ACC112 (cell line): ENCODE measurements around the gene CA9.
A peak's percentile ranks its signal among the peaks of the same experiment; 100 is the strongest.

Experiments used
- H2AFZ ChIP-seq: fragments of 200-600 bp; sonication (generic); one replicate; pipeline ENCODE4 v1.6.0; 2017; ENCODE audit warnings: antibody characterized with exemption, low read length; ENCODE audit not compliant: unreplicated experiment
- H3K27ac ChIP-seq: fragments of 200-600 bp; sonication (generic); 2 replicates; pipeline ENCODE4 v1.5.1; 2014; ENCODE audit warnings: low read depth, mild to moderate bottlenecking, antibody characterized with exemption, low read length, moderate library complexity
- H3K27me3 ChIP-seq: fragments of 200-600 bp; sonication (generic); 2 replicates; pipeline ENCODE4 v1.6.1; 2014; ENCODE audit warnings: mild to moderate bottlenecking, antibody characterized with exemption, low read length, moderate library complexity, mixed read lengths; ENCODE audit not compliant: insufficient read depth
- H3K36me3 ChIP-seq: fragments of 200-600 bp; sonication (generic); 2 replicates; pipeline ENCODE4 v1.6.1; 2016; ENCODE audit warnings: mild to moderate bottlenecking, antibody characterized with exemption, low read length, moderate library complexity, mixed read lengths; ENCODE audit not compliant: insufficient read depth
- H3K4me1 ChIP-seq: fragments of 200-600 bp; sonication (generic); one replicate; pipeline ENCODE4 v1.6.1; 2016; ENCODE audit warnings: low read length, mixed read lengths; ENCODE audit not compliant: insufficient read depth, unreplicated experiment, control insufficient read depth
- H3K4me3 ChIP-seq: fragments of 200-600 bp; sonication (generic); 2 replicates; pipeline ENCODE4 v1.5.1; 2014; ENCODE audit warnings: mild to moderate bottlenecking, low read depth, low read length
- H3K79me2 ChIP-seq: fragments of 200-600 bp; sonication (generic); one replicate; pipeline ENCODE4 v1.6.0; 2016; ENCODE audit warnings: low read length; ENCODE audit not compliant: control insufficient read depth, unreplicated experiment, insufficient read depth

CA9 gene

DNA sequence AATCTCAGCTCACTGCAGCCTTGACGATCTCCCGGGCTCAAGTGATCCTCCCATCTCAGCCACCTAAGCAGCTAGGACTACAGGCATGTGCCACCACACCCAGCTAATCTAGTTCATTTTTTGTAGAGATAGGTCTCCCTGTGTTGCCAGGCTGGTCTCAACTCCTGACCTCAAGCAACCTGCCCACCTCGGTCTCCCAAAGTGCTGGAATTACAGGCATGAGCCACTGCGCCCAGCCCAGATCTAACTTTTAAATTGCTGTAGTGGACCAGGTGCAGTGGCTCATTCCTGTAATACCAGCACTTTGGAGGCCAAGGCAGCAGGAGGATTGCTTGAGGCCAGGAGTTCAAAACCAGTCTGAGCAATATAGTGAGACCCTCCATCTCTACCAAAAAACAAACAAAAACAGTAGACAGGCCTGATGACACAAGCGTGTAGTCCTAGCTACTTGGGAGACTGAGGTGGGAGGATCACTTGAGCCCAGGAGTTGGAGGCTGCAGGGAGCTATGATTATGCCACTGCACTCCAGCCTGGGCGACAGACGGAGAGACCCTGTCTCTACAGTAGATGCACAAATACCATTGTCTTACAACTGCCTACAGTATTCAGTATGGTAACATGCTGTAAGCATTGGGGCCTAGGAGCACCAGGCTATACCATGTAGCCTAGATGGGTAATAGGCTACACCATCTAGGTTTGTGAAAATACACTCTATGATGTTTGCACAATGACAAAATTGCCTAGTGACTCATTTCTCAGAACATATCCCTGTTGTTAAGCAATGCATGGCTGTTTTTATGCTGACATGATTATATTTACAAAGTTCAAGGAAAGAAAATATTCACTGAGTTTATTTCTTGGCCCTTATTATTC, 21.5 kb upstream of the CA9 start:
- H3K27me3 ChIP-seq, result no peaks in the 10 kb centered on the region
- no peak overlapping the region for H2AFZ ChIP-seq
- H3K36me3 ChIP-seq, result no peaks in the 10 kb centered on the region
- no peaks in the 10 kb centered on the region for H3K79me2 ChIP-seq
- H3K4me3 ChIP-seq, result no peak overlapping the region
- peaks cover 43% of the 10 kb centered on the region for H3K4me1 ChIP-seq
- H3K27ac ChIP-seq, result peak overlapping the region; percentile 70

DNA sequence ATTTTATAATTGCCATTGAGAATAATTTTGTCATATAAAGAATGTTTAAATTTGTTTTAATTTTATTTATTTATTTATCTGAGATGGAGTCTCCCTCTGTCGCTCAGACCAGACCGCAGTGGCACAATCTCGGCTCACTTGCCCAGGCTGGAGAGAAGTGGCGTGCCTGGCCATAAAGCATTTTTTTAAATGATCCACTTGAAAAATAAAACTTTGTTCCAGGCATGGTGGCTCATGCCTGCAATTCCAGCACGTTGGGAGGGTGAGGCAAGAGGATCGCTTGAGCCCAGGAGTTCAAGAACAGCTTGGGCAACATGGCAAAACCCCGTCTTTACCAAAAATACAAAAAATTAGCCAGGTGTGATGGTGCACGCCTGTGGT, 20.9 kb upstream of the CA9 start:
- Histone ChIP-seq H3K36me3 (no peaks in the 10 kb centered on the region), H3K79me2 (no peaks in the 10 kb centered on the region), H3K4me1 (peaks cover 42% of the 10 kb centered on the region), H2AFZ (no peak overlapping the region), H3K4me3 (no peak overlapping the region), H3K27ac (peak overlapping the region; percentile 70), H3K27me3 (no peaks in the 10 kb centered on the region)

DNA sequence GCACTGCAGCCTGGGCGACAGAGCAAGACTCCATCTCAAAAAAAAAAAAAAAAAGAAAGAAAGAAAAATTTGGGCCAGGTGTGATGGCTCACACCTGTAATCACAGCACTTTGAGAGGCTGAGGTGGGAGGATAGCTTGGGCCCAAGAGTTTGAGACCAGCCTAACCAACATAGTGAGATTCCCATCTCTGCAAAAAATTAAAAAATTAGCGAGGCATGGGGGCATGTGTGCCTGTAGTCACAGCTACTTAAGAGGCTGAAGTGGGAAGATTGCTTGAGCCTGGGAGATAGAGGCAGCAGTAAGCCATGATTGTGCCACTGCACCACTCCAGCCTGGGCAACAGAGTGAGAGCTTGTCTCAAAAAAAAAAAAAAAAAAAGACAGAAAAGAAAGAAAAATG, 20.1 kb upstream of the CA9 start:
- H3K36me3 ChIP-seq, result no peaks in the 10 kb centered on the region
- no peaks in the 10 kb centered on the region for H3K79me2 ChIP-seq
- no peaks in the 10 kb centered on the region for H3K27me3 ChIP-seq
- H2AFZ ChIP-seq, result no peak overlapping the region
- H3K4me1 ChIP-seq, result peaks cover 37% of the 10 kb centered on the region
- no peak overlapping the region for H3K4me3 ChIP-seq
- no peak overlapping the region for H3K27ac ChIP-seq

GRCh38 chr9:35656348-35656747, 17.4 kb upstream of the CA9 start:
- peaks cover 43% of the 10 kb centered on the region for H3K4me1 ChIP-seq
- H3K27me3 ChIP-seq, result no peaks in the 10 kb centered on the region
- no peak overlapping the region for H3K4me3 ChIP-seq
- H3K27ac ChIP-seq, result no peak overlapping the region
- no peak overlapping the region for H2AFZ ChIP-seq
- 0 out of 2 replicates have a peak, but pooled peaks cover 6% of the 10 kb centered on the region for H3K36me3 ChIP-seq
- peaks cover 14% of the 10 kb centered on the region for H3K79me2 ChIP-seq

- H3K27me3 ChIP-seq, result no peaks in the 10 kb centered on the region
- H3K4me3 ChIP-seq, result peak overlapping the region; percentile 71
- 0 out of 2 replicates have a peak, but pooled peaks cover 6% of the 10 kb centered on the region for H3K36me3 ChIP-seq
- H3K27ac ChIP-seq, result peak overlapping the region; percentile 99
- H3K79me2 ChIP-seq, result peaks cover 15% of the 10 kb centered on the region
- H2AFZ ChIP-seq, result no peak overlapping the region
- H3K4me1 ChIP-seq, result peaks cover 44% of the 10 kb centered on the region
These were observed 16.7 kb upstream of the CA9 start for GRCh38 chr9:35656831-35657545.

DNA sequence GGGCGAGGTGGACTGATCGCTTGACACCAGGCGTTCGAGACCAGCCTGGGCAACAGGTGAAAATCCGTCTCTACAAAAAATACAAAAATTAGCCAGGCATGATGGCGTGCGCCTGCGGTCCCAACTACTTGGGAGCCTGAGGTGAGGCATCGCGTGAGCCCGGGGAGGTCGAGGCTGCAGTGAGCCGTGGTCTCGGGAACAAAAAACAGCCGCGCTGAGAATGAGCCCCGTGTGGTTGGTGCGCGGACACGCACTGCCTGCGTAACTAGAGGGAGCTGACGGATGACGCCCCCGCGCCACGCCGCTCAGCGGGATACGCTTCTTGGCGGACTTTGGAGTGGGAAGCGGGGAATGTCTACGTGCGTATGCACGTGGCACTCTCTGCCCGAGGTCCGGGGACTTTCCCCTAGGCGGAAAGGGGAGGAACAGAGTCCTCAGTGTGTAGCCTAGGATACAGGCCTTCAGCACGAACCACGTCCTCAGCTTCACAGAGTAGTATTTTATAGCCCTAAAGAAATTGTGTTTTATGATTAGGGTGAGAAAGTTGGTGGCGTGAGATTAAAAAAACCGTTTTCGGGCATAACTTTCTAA, 16.1 kb upstream of the CA9 start, which contains the start of gene RMRP:
Gene RMRP, minus strand, starts transcription at position 474 of the 591 bp plus-strand sequence.
- Histone ChIP-seq H3K27ac (peak within 1 kb of the TSS; percentile 99), H3K4me1 (peaks cover 46% of the 10 kb centered on the region), H3K4me3 (peak within 1 kb of the TSS; percentile 87), H3K79me2 (peaks cover 15% of the 10 kb centered on the region), H2AFZ (peak within 1 kb of the TSS; percentile 59), H3K27me3 (no peaks in the 10 kb centered on the region), H3K36me3 (0 out of 2 replicates have a peak, but pooled peaks cover 6% of the 10 kb centered on the region)

GRCh38 chr9:35658137-35658967, 15.4 kb upstream of the CA9 start, which contains the start of gene CCDC107:
Gene CCDC107 (plus strand): TSS chr9:35658292. CDS start chr9:35658380, 88 bp downstream.
- Histone ChIP-seq H3K27me3 (no peaks in the 10 kb centered on the region), H3K36me3 (0 out of 2 replicates have a peak, but pooled peaks cover 6% of the 10 kb centered on the region), H3K27ac (peak within 1 kb of the TSS; percentile 99), H2AFZ (peak within 1 kb of the TSS; percentile 59), H3K4me1 (peaks cover 45% of the 10 kb centered on the region), H3K4me3 (peak within 1 kb of the TSS; percentile 87), H3K79me2 (peaks cover 19% of the 10 kb centered on the region)

- Histone ChIP-seq H2AFZ (peak overlapping the region; percentile 59), H3K4me1 (peaks cover 50% of the 10 kb centered on the region), H3K36me3 (0 out of 2 replicates have a peak, but pooled peaks cover 6% of the 10 kb centered on the region), H3K27ac (peak overlapping the region; percentile 99), H3K4me3 (peak overlapping the region; percentile 87), H3K27me3 (no peaks in the 10 kb centered on the region), H3K79me2 (peaks cover 19% of the 10 kb centered on the region)
These were observed 14.8 kb upstream of the CA9 start for GRCh38 chr9:35658968-35659220.

DNA sequence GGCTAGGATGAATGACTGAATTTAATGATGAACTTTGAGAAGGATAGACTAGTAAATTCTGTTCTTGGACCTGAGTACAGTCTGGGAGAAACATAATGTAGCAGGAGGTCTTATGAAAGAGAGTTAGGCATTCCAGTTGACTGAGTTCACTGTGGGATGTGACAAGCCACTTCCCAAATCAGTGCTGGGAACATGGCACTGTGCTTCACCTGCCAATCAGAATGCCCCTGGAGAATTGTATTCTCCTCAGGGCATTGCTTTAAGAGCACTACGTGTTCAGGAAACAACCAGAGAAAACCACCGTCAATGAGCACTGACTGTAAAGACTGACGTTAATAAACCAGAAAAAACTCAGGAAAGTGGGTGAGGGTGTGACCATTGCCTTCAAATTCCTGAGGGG, 14.4 kb upstream of the CA9 start:
- 0 out of 2 replicates have a peak, but pooled peaks cover 6% of the 10 kb centered on the region for H3K36me3 ChIP-seq
- peaks cover 55% of the 10 kb centered on the region for H3K4me1 ChIP-seq
- H2AFZ ChIP-seq, result no peak overlapping the region
- peaks cover 24% of the 10 kb centered on the region for H3K79me2 ChIP-seq
- H3K4me3 ChIP-seq, result peak overlapping the region; percentile 87
- no peaks in the 10 kb centered on the region for H3K27me3 ChIP-seq
- H3K27ac ChIP-seq, result peak overlapping the region; percentile 99

GRCh38 chr9:35660966-35661415, 12.7 kb upstream of the CA9 start:
- peak overlapping the region; percentile 99 for H3K27ac ChIP-seq
- no peak overlapping the region for H2AFZ ChIP-seq
- no peaks in the 10 kb centered on the region for H3K27me3 ChIP-seq
- no peak overlapping the region for H3K4me3 ChIP-seq
- peaks cover 65% of the 10 kb centered on the region for H3K4me1 ChIP-seq
- H3K36me3 ChIP-seq, result 0 out of 2 replicates have a peak, but pooled peaks cover 6% of the 10 kb centered on the region
- peaks cover 29% of the 10 kb centered on the region for H3K79me2 ChIP-seq
